SK-N-SH (cell line): ENCODE data around the gene CIAO2B. TPM values are rescaled to one million over a fixed set of nuclear protein-coding genes. Genes with fewer than 3 reads are reported as not detected.
A peak's percentile ranks its signal among the peaks of the same experiment; 100 is the strongest.

ENCODE experiments used
- CTCF ChIA-PET: fragments of 300-600, 350-600 bp; formaldehyde crosslinking; extraction: SDS; loops from one replicate; lab custom pipeline; 2021; lab: Yijun Ruan, JAX
- POLR2A ChIA-PET: fragments of 350-600 bp; sonication (Branson Sonifier 250); formaldehyde crosslinking; extraction: SDS; loops from one replicate; lab custom pipeline; 2020; ENCODE audit warnings: antibody characterized with exemption, inconsistent platforms; lab: Yijun Ruan, JAX
- DNase-seq: peaks from one replicate; pipeline ENCODE4 v3.0.0; 2012
- H2AFZ ChIP-seq: fragments of 200-600 bp; sonication (generic); 2 replicates; pipeline ENCODE4 v1.8.1; 2016; ENCODE audit warnings: antibody characterized with exemption, mild to moderate bottlenecking, low read depth
- H3F3A ChIP-seq: fragments of 200-600 bp; sonication (generic); replicated peaks from 2 replicates; pipeline ENCODE3; 2016; ENCODE audit warnings: antibody characterized with exemption, mild to moderate bottlenecking; ENCODE audit not compliant: insufficient read depth
- H3K27ac ChIP-seq, 2 experiments: fragments of 200-500 bp in 1 of 2; fragments of 200-600 bp in 1 of 2; sonication (Bioruptor generic) in 1 of 2; sonication (generic), shearing (Covaris generic) in 1 of 2; 2 replicates each; pipeline versions ENCODE4 v1.5.1 to v1.6.1; 2014 to 2016; ENCODE audit warnings: low read depth in 2 of 2, inconsistent platforms in 1 of 2, low read length in 1 of 2, mild to moderate bottlenecking in 1 of 2, mixed read lengths in 1 of 2
- H3K27me3 ChIP-seq: fragments of 200-600 bp; sonication (generic), shearing (Covaris generic); 2 replicates; pipeline ENCODE4 v1.6.1; 2016; ENCODE audit warnings: mixed run types; ENCODE audit not compliant: insufficient read depth
- H3K36me3 ChIP-seq, 2 experiments: fragments of 200-500 bp in 1 of 2; fragments of 200-600 bp in 1 of 2; sonication (Bioruptor generic) in 1 of 2; sonication (generic) in 1 of 2; replicated peaks in 1 of 2; 2 replicates each; pipeline versions ENCODE3 to v1.5.1; 2014 to 2016; ENCODE audit warnings: low read length in 1 of 2, mild to moderate bottlenecking in 1 of 2; ENCODE audit not compliant: insufficient read depth in 2 of 2, control insufficient read depth in 1 of 2
- H3K4me1 ChIP-seq, 2 experiments: fragments of 200-500 bp in 1 of 2; fragments of 200-600 bp in 1 of 2; sonication (Bioruptor generic) in 1 of 2; sonication (generic), shearing (Covaris generic) in 1 of 2; 2 replicates each; pipeline versions ENCODE4 v1.5.1 to v1.6.1; 2014 to 2016; ENCODE audit warnings: low read depth in 1 of 2, low read length in 1 of 2, mixed run types in 1 of 2; ENCODE audit not compliant: insufficient read depth in 2 of 2, control insufficient read depth in 1 of 2
- H3K4me2 ChIP-seq: fragments of 200-600 bp; sonication (generic), shearing (Covaris generic); 2 replicates; pipeline ENCODE4 v1.6.1; 2017; ENCODE audit warnings: mixed run types
- H3K4me3 ChIP-seq, 2 experiments: fragments of 200-500 bp in 1 of 2; fragments of 200-600 bp in 1 of 2; sonication (Bioruptor generic) in 1 of 2; sonication (generic), shearing (Covaris generic) in 1 of 2; 2 replicates each; pipeline versions ENCODE4 v1.5.1 to v1.8.1; 2014 to 2016; ENCODE audit warnings: low read depth in 2 of 2, inconsistent platforms in 1 of 2, low read length in 1 of 2, mild to moderate bottlenecking in 1 of 2, mixed read lengths in 1 of 2, moderate library complexity in 1 of 2
- H3K79me2 ChIP-seq: fragments of 200-600 bp; sonication (generic); 2 replicates; pipeline ENCODE4 v1.8.1; 2017; ENCODE audit warnings: mild to moderate bottlenecking; ENCODE audit not compliant: insufficient read depth
- H3K9ac ChIP-seq: fragments of 200-600 bp; sonication (generic); 2 replicates; pipeline ENCODE4 v1.6.1; 2017; ENCODE audit warnings: mixed run types
- H3K9me2 ChIP-seq: fragments of 200-600 bp; sonication (generic); 2 replicates; pipeline ENCODE4 v1.6.1; 2017; ENCODE audit warnings: mixed run types
- H3K9me3 ChIP-seq: fragments of 200-600 bp; sonication (generic); 2 replicates; pipeline ENCODE4 v1.6.1; 2017; ENCODE audit warnings: mixed run types, mild to moderate bottlenecking, moderate library complexity
- H4K20me1 ChIP-seq: fragments of 200-600 bp; sonication (generic); 2 replicates; pipeline ENCODE4 v1.6.1; 2017; ENCODE audit warnings: mild to moderate bottlenecking, mixed run types; ENCODE audit not compliant: insufficient read depth
- ELF1 ChIP-seq: IDR thresholded peaks from 2 replicates; pipeline ENCODE4 v1.4.0; 2012
- EZH2phosphoT487 ChIP-seq: fragments of 200-600 bp; sonication (generic); IDR thresholded peaks from 2 replicates; pipeline ENCODE4 v1.6.1; 2017; ENCODE audit warnings: low read depth, mixed run types, mild to moderate bottlenecking, antibody characterized with exemption, moderate library complexity, borderline replicate concordance
- FOSL2 ChIP-seq: IDR thresholded peaks from 2 replicates; pipeline ENCODE4 v1.4.0; 2012; ENCODE audit warnings: low read depth, mild to moderate bottlenecking, moderate library complexity, borderline replicate concordance
- FOXJ3 ChIP-seq: sonication (generic); formaldehyde crosslinking; IDR thresholded peaks from 2 replicates; pipeline ENCODE4 v1.5.1; 2020; ENCODE audit warnings: mild to moderate bottlenecking, missing genetic modification reagents
- GATA2 ChIP-seq: sonication (generic); formaldehyde crosslinking; IDR thresholded peaks from 2 replicates; pipeline ENCODE4 v1.5.0; 2020; ENCODE audit warnings: mild to moderate bottlenecking, missing genetic modification reagents
- RCOR1 ChIP-seq: fragments of 150-350 bp; IDR thresholded peaks from 2 replicates; pipeline ENCODE4 v1.6.1; 2017; ENCODE audit warnings: antibody characterized with exemption, low read length
- SMC3 ChIP-seq: IDR thresholded peaks from 2 replicates; pipeline ENCODE4 v1.6.1; 2012; ENCODE audit warnings: low read depth, low read length, improper control_type of control experiment
- TAF1 ChIP-seq: IDR thresholded peaks from 2 replicates; pipeline ENCODE4 v1.6.1; 2012; ENCODE audit warnings: low read depth, mild to moderate bottlenecking, low read length, moderate library complexity, borderline replicate concordance
- TCF12 ChIP-seq: IDR thresholded peaks from 2 replicates; pipeline ENCODE4 v1.4.0; 2012
- TEAD4 ChIP-seq: IDR thresholded peaks from 2 replicates; pipeline ENCODE4 v1.4.0; 2012; ENCODE audit warnings: mild to moderate bottlenecking, borderline replicate concordance; ENCODE audit not compliant: insufficient read depth
- WGBS: methylation state at CpG from one replicate; pipeline ENCODE4 v1.1.6; 2017; ENCODE audit warnings: low lambda C conversion rate; 5-methylcytosine and 5-hydroxymethylcytosine counted together
- polyA plus RNA-seq, 3 experiments: library from polyadenylated mRNA; depleted of rRNA; stranded (reverse); fragments of >200 nt; gene quantifications; 2 replicates each; pipeline ENCODE4 v1.2.3, GENCODE V29; 2012
- TF ChIP-seq, protein P1 (sequence below): IDR thresholded peaks from 2 replicates; pipeline ENCODE4 v1.4.0; 2012; ENCODE audit warnings: low read depth, borderline replicate concordance
- TF ChIP-seq, protein P2 (sequence below): fragments of 150-350 bp; IDR thresholded peaks from 2 replicates; pipeline ENCODE4 v1.6.1; 2016; ENCODE audit warnings: mild to moderate bottlenecking, low read depth, low read length
- TF ChIP-seq, protein P3 (sequence below): IDR thresholded peaks from 2 replicates; pipeline ENCODE4 v1.6.1; 2012; ENCODE audit warnings: mild to moderate bottlenecking, low read depth, low read length, moderate library complexity
- TF ChIP-seq, protein P4 (sequence below): fragments of 150-350 bp; IDR thresholded peaks from 2 replicates; pipeline ENCODE4 v1.6.1; 2017; ENCODE audit warnings: antibody characterized with exemption, low read length, low read depth, borderline replicate concordance
- TF ChIP-seq, protein P5 (sequence below): IDR thresholded peaks from 2 replicates; pipeline ENCODE4 v1.4.0; 2012; ENCODE audit warnings: low read depth, borderline replicate concordance

Gene CIAO2B
- polyA plus RNA-seq, 1 of the 3 experiments (the other 2 are of a cell fraction), result 665 TPM

DNA sequence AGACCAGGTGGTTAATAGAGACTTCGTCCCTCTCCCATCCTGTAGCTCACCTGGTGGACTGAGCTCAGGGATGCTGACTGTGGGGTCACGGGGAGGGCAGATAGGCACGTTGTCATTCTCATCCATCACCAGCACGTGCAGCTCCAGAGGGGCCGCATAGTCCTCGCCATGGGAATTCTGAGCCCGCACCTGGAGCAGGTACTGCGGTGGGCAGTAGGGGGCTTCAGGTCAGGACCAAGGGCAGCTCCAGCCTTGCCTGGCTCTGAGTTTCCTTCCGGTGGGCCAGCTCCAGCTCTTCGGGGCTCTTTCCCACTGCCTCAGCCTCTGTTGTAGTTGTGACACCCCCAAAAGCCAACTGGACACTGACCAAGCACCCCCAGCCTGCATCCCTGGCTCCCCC, 21.1 kb downstream of the CIAO2B start:
- H3K27ac ChIP-seq, result no peak overlapping the region
- no peak overlapping the region for H2AFZ ChIP-seq
- no peaks in the 10 kb centered on the region for H3K4me1 ChIP-seq
- no peak for DNase-seq
- no peaks in the 10 kb centered on the region for H3K9me3 ChIP-seq
- TF ChIP-seq, protein P1, sequence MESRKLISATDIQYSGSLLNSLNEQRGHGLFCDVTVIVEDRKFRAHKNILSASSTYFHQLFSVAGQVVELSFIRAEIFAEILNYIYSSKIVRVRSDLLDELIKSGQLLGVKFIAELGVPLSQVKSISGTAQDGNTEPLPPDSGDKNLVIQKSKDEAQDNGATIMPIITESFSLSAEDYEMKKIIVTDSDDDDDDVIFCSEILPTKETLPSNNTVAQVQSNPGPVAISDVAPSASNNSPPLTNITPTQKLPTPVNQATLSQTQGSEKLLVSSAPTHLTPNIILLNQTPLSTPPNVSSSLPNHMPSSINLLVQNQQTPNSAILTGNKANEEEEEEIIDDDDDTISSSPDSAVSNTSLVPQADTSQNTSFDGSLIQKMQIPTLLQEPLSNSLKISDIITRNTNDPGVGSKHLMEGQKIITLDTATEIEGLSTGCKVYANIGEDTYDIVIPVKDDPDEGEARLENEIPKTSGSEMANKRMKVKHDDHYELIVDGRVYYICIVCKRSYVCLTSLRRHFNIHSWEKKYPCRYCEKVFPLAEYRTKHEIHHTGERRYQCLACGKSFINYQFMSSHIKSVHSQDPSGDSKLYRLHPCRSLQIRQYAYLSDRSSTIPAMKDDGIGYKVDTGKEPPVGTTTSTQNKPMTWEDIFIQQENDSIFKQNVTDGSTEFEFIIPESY, result no peak
- TF ChIP-seq, protein P2, sequence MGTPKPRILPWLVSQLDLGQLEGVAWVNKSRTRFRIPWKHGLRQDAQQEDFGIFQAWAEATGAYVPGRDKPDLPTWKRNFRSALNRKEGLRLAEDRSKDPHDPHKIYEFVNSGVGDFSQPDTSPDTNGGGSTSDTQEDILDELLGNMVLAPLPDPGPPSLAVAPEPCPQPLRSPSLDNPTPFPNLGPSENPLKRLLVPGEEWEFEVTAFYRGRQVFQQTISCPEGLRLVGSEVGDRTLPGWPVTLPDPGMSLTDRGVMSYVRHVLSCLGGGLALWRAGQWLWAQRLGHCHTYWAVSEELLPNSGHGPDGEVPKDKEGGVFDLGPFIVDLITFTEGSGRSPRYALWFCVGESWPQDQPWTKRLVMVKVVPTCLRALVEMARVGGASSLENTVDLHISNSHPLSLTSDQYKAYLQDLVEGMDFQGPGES, result no peak
- TF ChIP-seq FOSL2 (no peak), GATA2 (CRISPR knock-in tag) (no peak)
- TF ChIP-seq, protein P3, sequence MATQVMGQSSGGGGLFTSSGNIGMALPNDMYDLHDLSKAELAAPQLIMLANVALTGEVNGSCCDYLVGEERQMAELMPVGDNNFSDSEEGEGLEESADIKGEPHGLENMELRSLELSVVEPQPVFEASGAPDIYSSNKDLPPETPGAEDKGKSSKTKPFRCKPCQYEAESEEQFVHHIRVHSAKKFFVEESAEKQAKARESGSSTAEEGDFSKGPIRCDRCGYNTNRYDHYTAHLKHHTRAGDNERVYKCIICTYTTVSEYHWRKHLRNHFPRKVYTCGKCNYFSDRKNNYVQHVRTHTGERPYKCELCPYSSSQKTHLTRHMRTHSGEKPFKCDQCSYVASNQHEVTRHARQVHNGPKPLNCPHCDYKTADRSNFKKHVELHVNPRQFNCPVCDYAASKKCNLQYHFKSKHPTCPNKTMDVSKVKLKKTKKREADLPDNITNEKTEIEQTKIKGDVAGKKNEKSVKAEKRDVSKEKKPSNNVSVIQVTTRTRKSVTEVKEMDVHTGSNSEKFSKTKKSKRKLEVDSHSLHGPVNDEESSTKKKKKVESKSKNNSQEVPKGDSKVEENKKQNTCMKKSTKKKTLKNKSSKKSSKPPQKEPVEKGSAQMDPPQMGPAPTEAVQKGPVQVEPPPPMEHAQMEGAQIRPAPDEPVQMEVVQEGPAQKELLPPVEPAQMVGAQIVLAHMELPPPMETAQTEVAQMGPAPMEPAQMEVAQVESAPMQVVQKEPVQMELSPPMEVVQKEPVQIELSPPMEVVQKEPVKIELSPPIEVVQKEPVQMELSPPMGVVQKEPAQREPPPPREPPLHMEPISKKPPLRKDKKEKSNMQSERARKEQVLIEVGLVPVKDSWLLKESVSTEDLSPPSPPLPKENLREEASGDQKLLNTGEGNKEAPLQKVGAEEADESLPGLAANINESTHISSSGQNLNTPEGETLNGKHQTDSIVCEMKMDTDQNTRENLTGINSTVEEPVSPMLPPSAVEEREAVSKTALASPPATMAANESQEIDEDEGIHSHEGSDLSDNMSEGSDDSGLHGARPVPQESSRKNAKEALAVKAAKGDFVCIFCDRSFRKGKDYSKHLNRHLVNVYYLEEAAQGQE, result peak; percentile 75
- H3F3A ChIP-seq, result no peaks in the 10 kb centered on the region
- ChIA-PET POLR2A (interaction anchor here (0.7 kb wide), 1 partner anchor 716 kb away, joined by 3 read pairs; no protein-coding TSS in a partner anchor), CTCF (interaction anchor here (0.7 to 5.7 kb wide), 6 partner anchors 13 to 257 kb away, joined by 3 to 40 read pairs (median 3); partner anchors contain the start of genes CES3, NOL3 and RRAD)
- no peak overlapping the region for H3K4me2 ChIP-seq
- H3K9me2 ChIP-seq, result no peaks in the 10 kb centered on the region
- 67% methylated on average over 6 of the region's 10 CpGs for WGBS
- H3K79me2 ChIP-seq, result no peaks in the 10 kb centered on the region
- H3K4me3 ChIP-seq, result no peak overlapping the region
- no peak overlapping the region for H3K9ac ChIP-seq
- no peaks in the 10 kb centered on the region for H3K36me3 ChIP-seq
- no peaks in the 10 kb centered on the region for H4K20me1 ChIP-seq
- H3K27me3 ChIP-seq, result no peaks in the 10 kb centered on the region

DNA sequence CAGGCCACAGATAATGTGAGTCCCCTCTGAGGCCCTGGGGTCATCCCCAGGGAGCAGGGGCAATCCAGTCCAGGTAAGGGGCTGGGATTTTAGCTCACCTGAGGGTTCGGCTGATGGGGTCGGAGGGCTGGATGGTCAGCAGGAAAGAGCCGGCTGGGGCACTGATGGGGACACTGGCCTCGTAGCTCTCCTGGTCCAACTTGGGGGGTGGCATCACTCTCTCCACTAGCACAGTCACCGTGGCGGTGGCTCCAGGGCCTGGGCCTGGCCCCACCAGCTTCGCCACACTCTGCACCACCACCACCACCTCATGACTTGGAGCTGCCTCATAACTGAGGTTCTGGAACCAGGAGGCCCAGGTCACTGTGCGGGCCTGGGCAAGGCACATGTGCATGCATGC, 22.4 kb downstream of the CIAO2B start:
- Histone ChIP-seq H3K9ac (no peak overlapping the region), H3K4me3 (no peak overlapping the region), H3K79me2 (no peaks in the 10 kb centered on the region), H3K36me3 (no peaks in the 10 kb centered on the region), H3F3A (no peaks in the 10 kb centered on the region), H3K9me2 (no peaks in the 10 kb centered on the region), H2AFZ (no peak overlapping the region), H3K4me2 (no peak overlapping the region), H4K20me1 (no peaks in the 10 kb centered on the region), H3K27ac (no peak overlapping the region), H3K27me3 (no peaks in the 10 kb centered on the region), H3K4me1 (no peaks in the 10 kb centered on the region), H3K9me3 (no peaks in the 10 kb centered on the region)
- WGBS, result 88% methylated on average over 3 of the region's 8 CpGs
- no peak for DNase-seq
- ChIA-PET CTCF (interaction anchor here (1.1 to 5.7 kb wide), 4 partner anchors 14 to 44 kb away, joined by 3 to 40 read pairs (median 6); partner anchors contain the start of gene RRAD), POLR2A (no interaction called here)
- TF ChIP-seq TAF1 (no peak), SMC3 (no peak), FOSL2 (no peak), ELF1 (no peak), FOXJ3 (CRISPR knock-in tag) (no peak), EZH2phosphoT487 (no peak), RCOR1 (no peak), TCF12 (no peak), TEAD4 (no peak)
- TF ChIP-seq, protein P4, sequence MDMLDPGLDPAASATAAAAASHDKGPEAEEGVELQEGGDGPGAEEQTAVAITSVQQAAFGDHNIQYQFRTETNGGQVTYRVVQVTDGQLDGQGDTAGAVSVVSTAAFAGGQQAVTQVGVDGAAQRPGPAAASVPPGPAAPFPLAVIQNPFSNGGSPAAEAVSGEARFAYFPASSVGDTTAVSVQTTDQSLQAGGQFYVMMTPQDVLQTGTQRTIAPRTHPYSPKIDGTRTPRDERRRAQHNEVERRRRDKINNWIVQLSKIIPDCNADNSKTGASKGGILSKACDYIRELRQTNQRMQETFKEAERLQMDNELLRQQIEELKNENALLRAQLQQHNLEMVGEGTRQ, result no peak
- TF ChIP-seq, protein P5, sequence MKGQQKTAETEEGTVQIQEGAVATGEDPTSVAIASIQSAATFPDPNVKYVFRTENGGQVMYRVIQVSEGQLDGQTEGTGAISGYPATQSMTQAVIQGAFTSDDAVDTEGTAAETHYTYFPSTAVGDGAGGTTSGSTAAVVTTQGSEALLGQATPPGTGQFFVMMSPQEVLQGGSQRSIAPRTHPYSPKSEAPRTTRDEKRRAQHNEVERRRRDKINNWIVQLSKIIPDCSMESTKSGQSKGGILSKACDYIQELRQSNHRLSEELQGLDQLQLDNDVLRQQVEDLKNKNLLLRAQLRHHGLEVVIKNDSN, result no peak
